ENCODE data around the gene AQP12A.

DNA sequence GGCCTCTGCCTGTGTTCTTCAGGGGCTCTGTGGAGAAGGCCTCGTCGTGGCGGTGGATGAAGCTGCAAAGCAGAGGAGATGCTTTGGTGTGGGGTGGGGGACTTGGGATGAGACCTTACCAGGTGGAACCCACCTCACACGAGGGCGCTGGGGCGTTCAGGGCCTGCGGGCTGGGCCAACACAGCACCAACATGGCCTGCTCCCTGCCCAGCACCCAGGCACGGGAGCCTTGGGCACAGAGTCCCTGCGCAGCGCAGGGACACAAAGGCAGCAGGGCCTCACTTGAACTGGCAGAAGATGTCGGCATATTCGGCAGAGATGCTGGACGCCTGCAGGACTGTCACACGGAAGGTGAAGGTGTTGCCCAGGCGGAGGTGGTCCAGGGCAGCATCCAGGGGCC is 53.8 kb downstream of the AQP12A start:
- TF ChIP-seq POLR2AphosphoS5 (IDR thresholded peaks at IDR 0.05; ENCODE audit: low read length) (no peak), FOXK2 (IDR thresholded peaks at IDR 0.05) (no peak), POLR2A (IDR thresholded peaks at IDR 0.05; ENCODE audit: low read depth, low read length) (no peak), SREBF2 (IDR thresholded peaks at IDR 0.05; ENCODE audit: low read length) (no peak), MYB (IDR thresholded peaks at IDR 0.05; ENCODE audit: borderline replicate concordance, low read depth, low read length) (no peak), MEF2A (IDR thresholded peaks at IDR 0.05; ENCODE audit: insufficient read depth, low read depth, low read length) (no peak), ZZZ3 (IDR thresholded peaks at IDR 0.05; ENCODE audit: control insufficient read depth, insufficient read length, low read depth) (no peak), NFXL1 (IDR thresholded peaks at IDR 0.05; ENCODE audit: borderline replicate concordance) (no peak), TBL1XR1 (IDR thresholded peaks at IDR 0.05; ENCODE audit: low read depth, low read length) (no peak)
- TF ChIP-seq, protein P1, sequence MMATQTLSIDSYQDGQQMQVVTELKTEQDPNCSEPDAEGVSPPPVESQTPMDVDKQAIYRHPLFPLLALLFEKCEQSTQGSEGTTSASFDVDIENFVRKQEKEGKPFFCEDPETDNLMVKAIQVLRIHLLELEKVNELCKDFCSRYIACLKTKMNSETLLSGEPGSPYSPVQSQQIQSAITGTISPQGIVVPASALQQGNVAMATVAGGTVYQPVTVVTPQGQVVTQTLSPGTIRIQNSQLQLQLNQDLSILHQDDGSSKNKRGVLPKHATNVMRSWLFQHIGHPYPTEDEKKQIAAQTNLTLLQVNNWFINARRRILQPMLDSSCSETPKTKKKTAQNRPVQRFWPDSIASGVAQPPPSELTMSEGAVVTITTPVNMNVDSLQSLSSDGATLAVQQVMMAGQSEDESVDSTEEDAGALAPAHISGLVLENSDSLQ (IDR thresholded peaks at IDR 0.05) = no peak
- TF ChIP-seq, protein P2, sequence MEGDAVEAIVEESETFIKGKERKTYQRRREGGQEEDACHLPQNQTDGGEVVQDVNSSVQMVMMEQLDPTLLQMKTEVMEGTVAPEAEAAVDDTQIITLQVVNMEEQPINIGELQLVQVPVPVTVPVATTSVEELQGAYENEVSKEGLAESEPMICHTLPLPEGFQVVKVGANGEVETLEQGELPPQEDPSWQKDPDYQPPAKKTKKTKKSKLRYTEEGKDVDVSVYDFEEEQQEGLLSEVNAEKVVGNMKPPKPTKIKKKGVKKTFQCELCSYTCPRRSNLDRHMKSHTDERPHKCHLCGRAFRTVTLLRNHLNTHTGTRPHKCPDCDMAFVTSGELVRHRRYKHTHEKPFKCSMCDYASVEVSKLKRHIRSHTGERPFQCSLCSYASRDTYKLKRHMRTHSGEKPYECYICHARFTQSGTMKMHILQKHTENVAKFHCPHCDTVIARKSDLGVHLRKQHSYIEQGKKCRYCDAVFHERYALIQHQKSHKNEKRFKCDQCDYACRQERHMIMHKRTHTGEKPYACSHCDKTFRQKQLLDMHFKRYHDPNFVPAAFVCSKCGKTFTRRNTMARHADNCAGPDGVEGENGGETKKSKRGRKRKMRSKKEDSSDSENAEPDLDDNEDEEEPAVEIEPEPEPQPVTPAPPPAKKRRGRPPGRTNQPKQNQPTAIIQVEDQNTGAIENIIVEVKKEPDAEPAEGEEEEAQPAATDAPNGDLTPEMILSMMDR (IDR thresholded peaks at IDR 0.05 in 2 of 3, conservative IDR thresholded peaks at IDR 0.05 in 1 of 3; ENCODE audit: control insufficient read depth in 2 of 3, extremely low read depth in 1 of 3, insufficient read depth in 1 of 3, low read depth in 3 of 3, low read length in 3 of 3) = no peak
